ENCODE results near the gene ACSF3.

The ACSF3 gene

DNA sequence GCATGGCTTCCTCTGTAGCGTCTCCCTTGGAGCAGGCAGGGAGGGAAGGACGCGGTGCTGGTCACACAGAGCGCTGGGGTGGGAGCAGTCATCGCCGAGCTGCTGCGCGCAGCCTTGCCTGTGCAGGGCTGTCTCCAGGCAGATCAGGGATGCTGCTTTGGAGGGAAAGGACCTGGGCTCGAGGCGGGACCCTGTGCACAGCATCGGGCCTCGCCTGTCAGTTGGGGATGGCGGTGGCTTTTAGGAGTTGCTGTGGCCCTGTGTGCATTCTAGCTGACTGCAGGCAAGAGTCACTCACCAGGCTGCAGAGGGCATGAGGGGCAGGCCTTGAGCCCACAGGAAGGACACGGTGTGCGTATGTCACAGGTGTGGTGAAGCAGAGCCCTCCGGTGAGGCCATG, 10.1 kb downstream of the ACSF3 start:
- CTCF ChIA-PET, result no interaction called here
- TF ChIP-seq, protein P1, sequence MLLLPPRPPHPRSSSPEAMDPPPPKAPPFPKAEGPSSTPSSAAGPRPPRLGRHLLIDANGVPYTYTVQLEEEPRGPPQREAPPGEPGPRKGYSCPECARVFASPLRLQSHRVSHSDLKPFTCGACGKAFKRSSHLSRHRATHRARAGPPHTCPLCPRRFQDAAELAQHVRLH (tag by site-specific recombination; IDR thresholded peaks at IDR 0.05), result no peak
- TF ChIP-seq ZBTB6 (tag by site-specific recombination; IDR thresholded peaks at IDR 0.05) (no peak), ZNF114 (tag by site-specific recombination; IDR thresholded peaks at IDR 0.05) (no peak), ZNF24 (tag by site-specific recombination; IDR thresholded peaks at IDR 0.05) (no peak), OSR2 (tag by site-specific recombination; IDR thresholded peaks at IDR 0.05) (no peak), MZF1 (tag by site-specific recombination; IDR thresholded peaks at IDR 0.05; ENCODE audit: borderline replicate concordance) (no peak), WT1 (tag by site-specific recombination; IDR thresholded peaks at IDR 0.05) (no peak), PRDM1 (tag by site-specific recombination; IDR thresholded peaks at IDR 0.05) (no peak), ZNF548 (tag by site-specific recombination; IDR thresholded peaks at IDR 0.05) (no peak)
- TF ChIP-seq, protein P2, sequence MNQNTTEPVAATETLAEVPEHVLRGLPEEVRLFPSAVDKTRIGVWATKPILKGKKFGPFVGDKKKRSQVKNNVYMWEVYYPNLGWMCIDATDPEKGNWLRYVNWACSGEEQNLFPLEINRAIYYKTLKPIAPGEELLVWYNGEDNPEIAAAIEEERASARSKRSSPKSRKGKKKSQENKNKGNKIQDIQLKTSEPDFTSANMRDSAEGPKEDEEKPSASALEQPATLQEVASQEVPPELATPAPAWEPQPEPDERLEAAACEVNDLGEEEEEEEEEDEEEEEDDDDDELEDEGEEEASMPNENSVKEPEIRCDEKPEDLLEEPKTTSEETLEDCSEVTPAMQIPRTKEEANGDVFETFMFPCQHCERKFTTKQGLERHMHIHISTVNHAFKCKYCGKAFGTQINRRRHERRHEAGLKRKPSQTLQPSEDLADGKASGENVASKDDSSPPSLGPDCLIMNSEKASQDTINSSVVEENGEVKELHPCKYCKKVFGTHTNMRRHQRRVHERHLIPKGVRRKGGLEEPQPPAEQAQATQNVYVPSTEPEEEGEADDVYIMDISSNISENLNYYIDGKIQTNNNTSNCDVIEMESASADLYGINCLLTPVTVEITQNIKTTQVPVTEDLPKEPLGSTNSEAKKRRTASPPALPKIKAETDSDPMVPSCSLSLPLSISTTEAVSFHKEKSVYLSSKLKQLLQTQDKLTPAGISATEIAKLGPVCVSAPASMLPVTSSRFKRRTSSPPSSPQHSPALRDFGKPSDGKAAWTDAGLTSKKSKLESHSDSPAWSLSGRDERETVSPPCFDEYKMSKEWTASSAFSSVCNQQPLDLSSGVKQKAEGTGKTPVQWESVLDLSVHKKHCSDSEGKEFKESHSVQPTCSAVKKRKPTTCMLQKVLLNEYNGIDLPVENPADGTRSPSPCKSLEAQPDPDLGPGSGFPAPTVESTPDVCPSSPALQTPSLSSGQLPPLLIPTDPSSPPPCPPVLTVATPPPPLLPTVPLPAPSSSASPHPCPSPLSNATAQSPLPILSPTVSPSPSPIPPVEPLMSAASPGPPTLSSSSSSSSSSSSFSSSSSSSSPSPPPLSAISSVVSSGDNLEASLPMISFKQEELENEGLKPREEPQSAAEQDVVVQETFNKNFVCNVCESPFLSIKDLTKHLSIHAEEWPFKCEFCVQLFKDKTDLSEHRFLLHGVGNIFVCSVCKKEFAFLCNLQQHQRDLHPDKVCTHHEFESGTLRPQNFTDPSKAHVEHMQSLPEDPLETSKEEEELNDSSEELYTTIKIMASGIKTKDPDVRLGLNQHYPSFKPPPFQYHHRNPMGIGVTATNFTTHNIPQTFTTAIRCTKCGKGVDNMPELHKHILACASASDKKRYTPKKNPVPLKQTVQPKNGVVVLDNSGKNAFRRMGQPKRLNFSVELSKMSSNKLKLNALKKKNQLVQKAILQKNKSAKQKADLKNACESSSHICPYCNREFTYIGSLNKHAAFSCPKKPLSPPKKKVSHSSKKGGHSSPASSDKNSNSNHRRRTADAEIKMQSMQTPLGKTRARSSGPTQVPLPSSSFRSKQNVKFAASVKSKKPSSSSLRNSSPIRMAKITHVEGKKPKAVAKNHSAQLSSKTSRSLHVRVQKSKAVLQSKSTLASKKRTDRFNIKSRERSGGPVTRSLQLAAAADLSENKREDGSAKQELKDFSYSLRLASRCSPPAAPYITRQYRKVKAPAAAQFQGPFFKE (tag by site-specific recombination; IDR thresholded peaks at IDR 0.05; ENCODE audit: borderline replicate concordance), result no peak
- TF ChIP-seq, protein P3, sequence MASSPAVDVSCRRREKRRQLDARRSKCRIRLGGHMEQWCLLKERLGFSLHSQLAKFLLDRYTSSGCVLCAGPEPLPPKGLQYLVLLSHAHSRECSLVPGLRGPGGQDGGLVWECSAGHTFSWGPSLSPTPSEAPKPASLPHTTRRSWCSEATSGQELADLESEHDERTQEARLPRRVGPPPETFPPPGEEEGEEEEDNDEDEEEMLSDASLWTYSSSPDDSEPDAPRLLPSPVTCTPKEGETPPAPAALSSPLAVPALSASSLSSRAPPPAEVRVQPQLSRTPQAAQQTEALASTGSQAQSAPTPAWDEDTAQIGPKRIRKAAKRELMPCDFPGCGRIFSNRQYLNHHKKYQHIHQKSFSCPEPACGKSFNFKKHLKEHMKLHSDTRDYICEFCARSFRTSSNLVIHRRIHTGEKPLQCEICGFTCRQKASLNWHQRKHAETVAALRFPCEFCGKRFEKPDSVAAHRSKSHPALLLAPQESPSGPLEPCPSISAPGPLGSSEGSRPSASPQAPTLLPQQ (tag by site-specific recombination; IDR thresholded peaks at IDR 0.05), result no peak
- H3K9me3 ChIP-seq (ENCODE audit: control insufficient read depth, insufficient read depth, low read depth, low read length), result no peaks in the 10 kb centered on the region
- POLR2A ChIA-PET, result no interaction called here
- H3K27ac ChIP-seq (ENCODE audit: extremely low read depth, low read depth, low read length), result no peak overlapping the region
- H3K4me1 ChIP-seq (ENCODE audit: control insufficient read depth, insufficient read depth, low read length), result no peaks in the 10 kb centered on the region
- no peak overlapping the region for H3K4me3 ChIP-seq (ENCODE audit: low read depth, low read length)
- H3K36me3 ChIP-seq (ENCODE audit: control insufficient read depth in 2 of 2, insufficient read depth in 1 of 2, low read length in 2 of 2), result peaks cover 3 to 83% of the 10 kb centered on the region in 2 experiments; a peak in 2 of 3 replicates

GRCh38 chr16:89104303-89104702, 10.7 kb downstream of the ACSF3 start:
- Histone ChIP-seq H3K4me1 (ENCODE audit: control insufficient read depth, insufficient read depth, low read length) (no peaks in the 10 kb centered on the region), H3K9me3 (ENCODE audit: control insufficient read depth, insufficient read depth, low read depth, low read length) (no peaks in the 10 kb centered on the region), H3K4me3 (ENCODE audit: low read depth, low read length) (no peak overlapping the region), H3K36me3 (ENCODE audit: control insufficient read depth in 2 of 2, insufficient read depth in 1 of 2, low read length in 2 of 2) (peaks cover 5 to 80% of the 10 kb centered on the region in 2 experiments; a peak in 2 of 3 replicates), H3K27ac (ENCODE audit: extremely low read depth, low read depth, low read length) (no peak overlapping the region)
- CTCF ChIA-PET, result no interaction called here
- TF ChIP-seq ZNF416 (tag by site-specific recombination; IDR thresholded peaks at IDR 0.05), result no peak
- TF ChIP-seq SETDB1 (IDR thresholded peaks at IDR 0.05; ENCODE audit: insufficient read length, low read length), result no peak
- TF ChIP-seq ZNF133 (tag by site-specific recombination; IDR thresholded peaks at IDR 0.05), result no peak
- TF ChIP-seq OSR2 (tag by site-specific recombination; IDR thresholded peaks at IDR 0.05), result no peak
- no peak for TF ChIP-seq ZNF558 (tag by site-specific recombination; IDR thresholded peaks at IDR 0.05)
- TF ChIP-seq IKZF3 (tag by site-specific recombination; IDR thresholded peaks at IDR 0.05), result no peak
- POLR2A ChIA-PET, result no interaction called here
